ENCODE data around the gene KDM2B.
"Not testable (repeated sequence)": the region's sequence is repeated elsewhere in the genome, so short reads cannot be mapped to it uniquely, and the experiment has no call there.

Gene KDM2B

DNA sequence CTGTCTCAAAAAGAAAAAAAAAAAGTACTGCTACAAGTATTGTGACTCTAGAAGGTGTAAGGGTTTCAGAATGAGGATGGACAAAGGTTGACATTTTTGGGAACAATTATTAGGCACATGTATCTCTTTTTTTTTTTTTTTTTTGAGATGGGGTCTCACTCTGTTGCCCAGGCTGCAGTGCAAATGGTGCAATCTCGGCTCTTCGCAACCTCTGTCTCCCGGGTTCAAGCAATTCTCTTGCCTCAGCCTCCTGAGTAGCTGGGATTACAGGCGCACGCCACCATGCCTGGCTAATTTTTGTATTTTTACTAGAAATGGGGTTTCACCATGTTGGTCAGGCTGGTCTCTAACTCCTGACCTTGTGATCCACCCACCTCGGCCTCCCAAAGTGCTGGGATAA is 195.9 kb downstream of the KDM2B start:
- not testable (repeated sequence) for DNase-seq (ENCODE audit: low read depth in 3 of 3)

DNA sequence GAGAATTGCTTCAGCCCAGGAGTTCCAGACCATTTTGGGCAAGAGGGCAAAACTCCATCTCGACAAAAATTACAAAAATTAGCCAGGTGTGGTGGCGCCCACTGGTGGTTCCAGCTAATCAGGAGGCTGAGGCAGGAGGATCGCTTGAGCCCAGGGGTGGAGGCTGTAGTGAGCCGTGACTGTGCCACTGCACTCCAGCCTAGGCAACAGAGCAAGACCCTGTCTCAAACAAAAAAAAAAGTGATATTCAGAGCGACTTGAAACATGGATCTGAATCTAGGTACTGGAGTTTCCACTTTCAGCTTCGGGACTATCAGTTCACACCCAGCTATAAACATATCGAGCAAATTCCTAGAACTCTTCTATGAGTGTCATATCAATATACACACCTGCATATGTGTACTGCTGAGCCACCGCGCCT is 197.2 kb downstream of the KDM2B start:
- no peak for DNase-seq (ENCODE audit: low read depth in 3 of 3)

DNA sequence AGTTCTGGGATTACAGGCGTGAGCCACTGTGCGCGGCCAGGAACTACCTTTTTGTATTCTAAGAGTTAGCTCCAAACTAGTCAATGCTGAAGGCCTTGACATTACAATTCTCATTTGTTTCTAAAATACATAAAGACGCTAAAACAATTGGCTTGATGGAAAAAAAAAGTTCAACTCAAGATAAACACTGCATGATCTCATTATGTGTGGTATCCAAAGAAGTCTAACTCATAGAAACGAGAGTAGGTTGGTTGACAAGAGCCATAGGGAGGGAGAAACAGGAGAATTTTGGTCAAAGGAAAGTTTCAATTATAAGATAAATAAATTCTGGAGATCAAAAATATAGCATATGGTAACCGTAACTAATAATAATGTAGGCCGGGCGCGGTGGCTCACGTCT is 200.9 kb downstream of the KDM2B start:
- DNase-seq (ENCODE audit: low read depth in 3 of 3) = no peak

Measured in stimulated activated CD4-positive, alpha-beta T cell treated with anti-CD3 and anti-CD28 coated beads, TNF-alpha, amount 100 ng/mL, for 48 hours (primary cell).